ENCODE results near the gene SOX14.

Gene SOX14

DNA sequence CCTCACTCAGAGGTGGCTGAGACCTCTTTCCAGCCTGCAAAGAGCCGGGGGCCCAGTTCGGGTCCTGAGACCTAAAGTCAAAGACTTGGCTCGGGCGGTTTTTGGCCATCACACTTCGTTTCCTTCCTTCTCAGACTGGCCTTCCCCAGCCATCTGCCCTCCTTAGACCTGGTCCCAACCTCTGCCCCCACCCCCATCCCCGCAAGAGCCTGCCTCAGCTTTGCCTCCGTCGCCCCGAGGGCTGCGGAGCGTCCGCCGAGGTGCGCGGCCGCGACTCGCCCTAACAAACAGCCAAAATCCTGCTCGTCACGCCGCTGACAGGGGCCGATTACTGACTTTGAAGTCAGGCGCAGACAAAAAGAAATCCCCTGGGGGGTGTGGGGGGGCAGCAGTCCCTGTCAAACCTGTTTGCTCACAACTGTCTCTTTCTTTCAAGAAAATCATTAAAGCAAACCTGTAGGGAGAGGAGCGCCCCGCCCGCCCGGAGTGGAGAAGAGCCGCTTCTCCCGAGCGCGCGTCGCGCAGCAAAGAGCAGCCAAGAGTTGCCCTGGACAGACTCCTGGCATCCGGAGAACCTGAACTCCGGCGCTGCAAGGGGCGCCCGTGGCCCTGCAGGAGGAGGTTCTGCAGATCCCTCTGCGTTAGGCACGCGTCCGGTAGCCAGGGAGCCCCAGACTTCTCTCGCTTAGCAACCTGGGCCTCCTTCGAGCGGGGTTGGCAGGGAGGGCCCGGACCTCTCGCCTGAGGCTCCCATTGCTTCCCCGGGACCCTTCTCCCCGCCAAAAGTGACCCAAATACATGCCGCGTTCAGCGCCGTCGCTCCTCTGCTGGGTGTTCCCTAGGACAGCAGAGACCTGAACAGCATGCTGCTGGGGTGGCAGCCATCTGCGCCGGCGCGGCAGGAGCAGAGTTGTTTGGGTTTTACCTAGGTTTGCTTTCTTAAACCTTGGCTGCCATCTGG is 4.5 kb downstream of the SOX14 start:
- no peak for DNase-seq (ENCODE audit: low spot score)

DNA sequence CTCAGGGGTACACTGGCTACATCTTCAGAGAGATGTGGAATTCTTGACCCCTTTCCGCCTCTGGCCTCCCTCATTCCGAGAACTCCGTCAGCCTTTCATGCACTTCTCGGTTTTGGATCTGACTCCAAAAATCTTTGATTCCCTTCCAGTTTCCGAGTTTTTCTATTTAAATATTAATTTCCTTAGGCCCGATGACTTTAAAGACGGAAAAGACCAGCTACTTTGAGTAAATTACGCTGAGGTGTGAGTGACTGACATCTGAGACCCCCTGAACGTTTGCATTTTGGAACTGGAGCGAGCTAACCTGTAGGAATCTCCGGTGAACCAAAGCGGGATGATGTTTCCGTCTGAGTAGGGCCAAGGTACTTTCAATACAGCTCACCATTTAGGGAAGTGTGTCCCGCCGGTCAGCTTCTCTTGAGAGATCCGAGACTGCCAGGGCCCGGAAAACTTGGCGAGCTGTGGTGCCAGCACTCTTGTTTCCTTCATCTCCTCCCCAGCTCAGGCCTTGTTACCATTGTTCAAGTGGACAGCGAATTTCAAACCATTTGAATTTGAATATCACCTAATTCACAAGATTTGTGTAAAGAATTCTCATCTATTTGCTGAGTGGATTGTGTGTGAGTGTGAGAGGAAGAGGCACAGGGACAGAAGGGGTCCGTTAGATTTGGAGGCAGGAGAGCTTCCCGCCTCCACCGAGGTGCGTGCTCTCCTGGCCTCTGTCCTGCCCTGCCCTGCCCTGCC is 5.4 kb downstream of the SOX14 start:
- no peak for DNase-seq (ENCODE audit: low spot score)

- DNase-seq (ENCODE audit: low spot score), result no peak
These were observed 6.1 kb downstream of the SOX14 start for GRCh38 chr3:137770066-137770834.

DNA sequence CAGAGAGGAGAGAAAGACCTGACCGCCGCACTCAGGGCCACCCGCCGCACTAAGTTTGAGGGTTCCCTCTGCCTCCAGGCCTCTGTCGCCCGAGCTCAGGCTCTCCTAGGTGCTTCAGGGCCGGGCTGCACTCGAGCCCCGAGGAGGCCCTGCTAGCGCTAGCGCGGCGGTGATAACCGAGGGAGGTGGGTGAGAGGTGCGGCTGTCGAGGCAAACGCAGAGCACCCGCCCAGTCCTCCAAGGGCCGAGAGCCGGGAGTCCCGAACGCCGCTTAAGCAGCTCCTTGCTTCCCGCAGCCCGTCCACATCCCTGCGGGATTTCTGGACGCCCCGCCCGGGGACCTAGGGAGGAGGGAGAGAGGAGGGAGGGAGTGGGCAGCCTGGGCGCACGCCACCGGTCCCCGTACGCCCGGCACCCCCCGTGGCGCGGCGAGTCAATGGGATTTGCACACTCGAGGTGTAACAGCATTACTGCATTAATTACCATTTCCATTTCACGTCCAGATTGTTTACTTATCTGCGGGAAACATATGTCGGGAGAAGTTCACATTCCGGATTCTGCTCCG is 6.8 kb downstream of the SOX14 start:
- no peak for DNase-seq (ENCODE audit: low spot score)

DNA sequence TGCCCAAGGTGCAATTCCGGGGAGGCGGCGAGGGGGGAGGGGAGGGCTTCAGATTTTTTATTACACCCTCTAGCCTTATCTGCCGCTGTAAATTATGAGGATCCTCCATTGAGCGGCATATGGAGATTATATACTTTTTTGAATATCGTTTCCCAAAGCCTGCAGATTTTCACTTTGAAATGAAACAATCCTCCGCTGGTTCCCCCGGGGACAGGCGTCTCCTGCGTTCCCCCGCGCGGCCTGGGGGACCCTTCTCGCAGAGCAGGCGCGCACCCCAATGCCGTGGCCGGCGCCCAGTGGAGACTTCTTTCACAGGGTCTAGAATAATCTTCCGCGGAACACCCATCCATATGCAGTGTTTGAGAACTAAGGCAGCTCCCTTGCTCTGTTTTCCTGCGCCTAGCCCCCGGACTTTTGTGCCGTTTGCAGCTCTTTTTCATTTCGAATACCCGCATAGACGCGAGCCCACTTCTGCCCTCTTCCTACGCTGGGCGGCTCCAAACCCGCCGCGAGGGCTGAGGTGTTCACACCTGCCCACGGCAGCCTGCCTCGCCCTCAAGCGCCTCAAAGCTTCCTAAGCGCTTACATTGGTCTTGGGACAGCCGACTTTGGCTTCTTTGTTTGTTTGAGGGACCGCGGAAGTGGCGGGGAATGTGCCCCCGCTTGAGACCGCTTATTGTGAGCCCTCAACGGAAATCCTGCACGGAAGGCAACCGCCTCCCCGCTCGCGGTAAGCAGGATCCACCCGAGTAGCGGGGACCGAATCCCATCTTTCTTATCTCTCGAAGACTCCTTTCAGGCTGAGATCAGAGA is 7.5 kb downstream of the SOX14 start:
- DNase-seq (ENCODE audit: low spot score), result no peak

- DNase-seq (ENCODE audit: low spot score), result no peak
These were observed 8.3 kb downstream of the SOX14 start for GRCh38 chr3:137772214-137772955.

DNA sequence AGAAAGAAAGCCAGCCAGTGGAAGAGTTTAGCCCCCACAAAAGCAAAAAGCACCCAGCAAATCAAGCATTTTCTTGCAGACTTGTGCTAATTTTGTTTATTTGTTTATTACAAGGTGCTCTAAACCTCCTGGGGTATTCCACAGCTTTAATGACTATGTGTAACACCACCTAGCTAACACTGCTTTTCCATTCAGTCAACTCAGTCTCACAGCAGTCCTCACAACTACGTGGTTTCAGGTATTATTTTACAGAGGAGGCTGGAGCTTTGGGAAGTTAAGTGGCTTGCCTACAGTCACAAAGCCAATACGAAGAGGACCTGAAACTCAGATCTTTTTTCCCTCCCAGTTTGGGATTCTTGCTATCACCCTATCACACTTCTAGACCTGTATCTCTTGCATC is 14.8 kb downstream of the SOX14 start:
- no peak for DNase-seq (ENCODE audit: low spot score)

DNA sequence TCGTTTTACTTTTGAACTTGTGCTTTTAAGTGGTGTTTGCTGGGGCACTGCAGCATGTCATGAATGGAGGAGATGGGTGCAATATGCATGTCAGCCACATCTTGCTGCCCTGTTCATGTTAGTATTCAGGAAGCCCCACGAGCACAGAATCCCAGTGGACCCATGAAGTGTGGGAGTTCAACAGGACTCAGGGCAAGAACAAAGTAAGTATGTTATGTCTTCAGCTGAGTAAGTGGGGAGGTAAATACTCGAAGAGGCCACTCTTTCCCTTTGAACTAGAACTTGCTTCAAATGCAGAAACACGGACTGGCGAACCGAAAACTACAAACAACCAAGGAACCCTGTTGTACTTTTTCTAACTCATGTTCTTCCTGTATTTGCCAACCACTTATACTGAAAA is 23.4 kb downstream of the SOX14 start:
- no peak for DNase-seq (ENCODE audit: low spot score)

GRCh38 chr3:137789236-137789635 is 25.1 kb downstream of the SOX14 start:
- no peak for DNase-seq (ENCODE audit: low spot score)

DNA sequence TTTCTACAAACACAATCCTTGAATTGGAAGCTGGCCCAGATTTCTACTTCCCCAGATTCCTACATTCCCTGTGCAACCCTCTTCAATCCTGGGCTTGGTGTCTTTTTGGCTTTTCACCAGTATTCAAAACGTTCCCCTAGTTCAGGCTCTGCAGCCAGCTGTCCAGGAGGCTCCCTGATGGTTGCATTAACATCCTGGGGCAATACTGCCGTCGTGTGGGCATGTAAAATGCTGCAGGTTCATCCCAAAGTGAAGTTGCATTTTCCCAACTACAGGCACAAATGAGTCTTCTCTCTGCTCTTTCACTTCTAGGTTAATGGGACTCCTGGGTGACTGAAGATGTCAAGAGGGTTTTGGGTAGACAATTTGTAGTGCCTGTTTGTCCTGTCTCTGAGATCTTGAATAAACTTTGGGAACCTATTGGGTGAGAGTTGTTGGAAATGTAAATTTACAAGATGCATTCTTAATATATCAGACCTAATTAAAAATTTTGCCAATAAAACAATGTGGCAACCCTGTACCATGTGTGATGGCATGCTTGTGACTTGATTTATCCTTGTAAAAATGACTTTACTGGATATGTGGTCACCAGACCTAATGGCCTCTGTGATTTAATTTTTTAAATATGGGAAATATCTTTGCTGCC is 28.6 kb downstream of the SOX14 start:
- DNase-seq (ENCODE audit: low spot score), result no peak

GRCh38 chr3:137796993-137797392 is 32.9 kb downstream of the SOX14 start:
- no peak for DNase-seq (ENCODE audit: low spot score)

DNA sequence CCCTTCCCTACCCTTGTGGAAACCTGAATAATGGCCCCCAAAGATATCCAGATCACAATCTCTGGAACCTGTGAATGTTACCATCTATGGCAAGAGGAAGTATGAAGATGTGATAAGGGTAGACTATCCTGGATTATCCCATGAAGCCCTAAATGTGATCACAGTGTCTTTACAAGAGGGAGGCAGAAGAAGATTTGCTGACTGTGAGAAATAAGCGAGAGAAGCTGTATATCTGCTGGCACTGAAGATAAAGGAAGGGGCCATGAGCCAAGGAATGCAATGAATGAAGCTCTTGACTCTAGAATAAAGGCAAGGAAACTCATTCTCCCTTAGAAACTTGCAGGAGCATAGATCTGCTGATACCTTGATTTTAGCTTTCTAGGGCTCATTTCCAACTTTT is 39.1 kb downstream of the SOX14 start:
- DNase-seq (ENCODE audit: low spot score), result no peak

DNA sequence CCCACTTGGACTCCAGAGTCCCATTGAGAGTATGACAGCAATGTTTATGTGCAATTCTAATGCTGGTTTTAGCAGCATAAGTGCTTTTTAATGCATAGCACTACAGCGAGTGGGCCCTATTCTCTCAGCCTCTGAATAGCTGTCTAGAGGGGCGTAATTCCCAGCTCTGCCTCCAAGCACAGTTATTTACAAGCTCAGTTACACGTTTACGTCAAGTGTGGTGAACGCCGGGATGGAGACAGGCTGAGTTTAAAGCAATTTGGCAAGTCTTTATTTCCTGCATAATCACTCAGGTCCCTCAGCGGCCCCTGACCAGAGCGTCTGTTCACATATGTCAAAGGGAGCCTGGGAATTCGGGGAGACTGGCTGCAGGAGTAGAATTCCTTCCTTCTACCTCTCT is 43.9 kb downstream of the SOX14 start:
- DNase-seq (ENCODE audit: low spot score), result no peak

DNA sequence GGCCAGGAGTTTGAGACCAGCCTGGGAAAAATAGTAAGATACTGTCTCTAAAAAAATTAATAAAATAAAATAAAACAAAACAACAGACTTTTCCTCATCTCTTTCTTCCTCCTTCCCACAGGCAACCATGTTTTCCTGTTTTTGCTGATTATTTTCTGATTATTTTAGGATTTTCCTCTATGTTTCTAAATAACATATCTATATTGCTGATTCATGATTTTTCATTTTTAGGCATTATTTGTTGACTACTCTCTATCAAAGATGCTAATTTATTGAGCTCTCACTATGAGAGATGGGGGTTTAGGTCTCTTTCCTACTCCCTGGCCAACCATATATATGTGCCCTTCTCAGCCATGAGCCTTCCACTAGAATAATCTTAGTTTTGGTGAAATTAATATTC is 45.4 kb downstream of the SOX14 start:
- no peak for DNase-seq (ENCODE audit: low spot score)

- DNase-seq (ENCODE audit: low spot score), result no peak
These were observed 47.9 kb downstream of the SOX14 start for GRCh38 chr3:137812023-137812422.

DNA sequence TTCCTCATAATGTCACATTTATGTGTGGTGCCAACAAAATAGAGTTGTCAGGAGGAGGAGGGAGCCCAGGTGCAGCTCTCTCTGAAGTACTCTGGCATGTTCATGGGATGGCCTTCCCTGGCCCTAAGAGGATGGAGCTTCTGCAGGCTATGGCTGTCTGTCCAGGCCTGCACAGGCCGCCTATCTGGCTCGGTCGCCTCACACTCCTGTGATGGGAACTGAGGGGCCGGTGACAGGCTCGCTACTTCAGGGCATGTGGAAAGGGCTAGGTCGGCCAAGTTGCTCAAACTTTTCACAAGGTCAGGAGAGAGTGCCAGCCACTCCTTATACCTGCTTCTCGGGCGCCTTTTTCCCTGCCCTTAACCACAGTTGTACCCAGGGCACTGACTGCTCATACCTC is 51.1 kb downstream of the SOX14 start:
- no peak for DNase-seq (ENCODE audit: low spot score)

Data from HuH-7 (cell line).